B cell (primary cell): Measurements from ENCODE around the gene CSNK1A1. TPM values are rescaled to one million over a fixed set of nuclear protein-coding genes. Genes with fewer than 3 reads are reported as not detected.

Experiments used
- ATAC-seq: fragments of 200-7000 bp; cut with Tn5 transposase; one replicate; pipeline ENCODE4 v1.10.0; 2021; ENCODE audit warnings: low read depth, mild to moderate bottlenecking, moderate number of reproducible peaks, moderate library complexity
- CTCF ChIA-PET: fragments of 350-600 bp; sonication (Branson Sonifier 250); formaldehyde crosslinking; loops from one replicate; lab custom pipeline; 2021; ENCODE audit warnings: antibody characterized with exemption, inconsistent platforms; lab: Charles Lee
- POLR2A ChIA-PET: fragments of 350-600 bp; sonication (Branson Sonifier 250); formaldehyde crosslinking; loops from one replicate; lab custom pipeline; 2021; ENCODE audit warnings: antibody characterized with exemption; lab: Charles Lee
- DNase-seq: peaks from one replicate; pipeline ENCODE4 v3.0.0; 2013
- H2AFZ ChIP-seq: 2 replicates; pipeline ENCODE4 v1.6.1; 2012; ENCODE audit warnings: mild to moderate bottlenecking, low read depth, low read length; ENCODE audit not compliant: insufficient read depth, poor library complexity, severe bottlenecking
- H3K27ac ChIP-seq, 2 donors: 1 replicate in 1 of 2; 2 replicates in 1 of 2; pipeline ENCODE4 v1.5.1; 2012 to 2013; ENCODE audit warnings: low read length in 2 of 2, mild to moderate bottlenecking in 2 of 2, moderate library complexity in 1 of 2
- H3K27me3 ChIP-seq, 4 experiments: fragments of 200-600 bp in 1 of 4; sonication (generic) in 1 of 4; replicated peaks in 1 of 4; 1 replicate in 2 of 4; 2 replicates in 2 of 4; pipeline versions ENCODE4 v1.6.1 to v1.7.0; 2013 to 2016; ENCODE audit warnings: low read length in 3 of 4, mild to moderate bottlenecking in 2 of 4, mixed read lengths in 1 of 4, moderate library complexity in 1 of 4; ENCODE audit not compliant: insufficient read depth in 4 of 4, control insufficient read depth in 3 of 4; ENCODE audit errors: control extremely low read depth in 1 of 4
- H3K36me3 ChIP-seq, 2 experiments: replicated peaks in 1 of 2; 1 replicate in 1 of 2; 2 replicates in 1 of 2; pipeline versions ENCODE4 v1.6.1 to v1.7.1; 2013; ENCODE audit warnings: low read length in 1 of 2; ENCODE audit not compliant: insufficient read depth in 2 of 2, control insufficient read depth in 1 of 2; ENCODE audit errors: control extremely low read depth in 1 of 2, extremely low read depth in 1 of 2
- H3K4me1 ChIP-seq, 2 donors: fragments of 200-600 bp in 1 of 2; sonication (generic) in 1 of 2; 1 replicate in 1 of 2; 2 replicates in 1 of 2; pipeline versions ENCODE4 v1.5.1 to v1.6.1; 2013 to 2017; ENCODE audit warnings: low read length in 2 of 2; ENCODE audit not compliant: control insufficient read depth in 2 of 2, insufficient read depth in 2 of 2
- H3K4me2 ChIP-seq: replicated peaks from 2 replicates; pipeline ENCODE3; 2012; ENCODE audit warnings: mild to moderate bottlenecking, low read depth, low read length; ENCODE audit not compliant: poor library complexity, severe bottlenecking
- H3K4me3 ChIP-seq, 5 experiments: fragments of 200-600 bp in 1 of 5; sonication (generic) in 1 of 5; 1 replicate in 3 of 5; 2 replicates in 2 of 5; pipeline versions ENCODE4 v1.5.1 to v1.7.0; 2011 to 2016; ENCODE audit warnings: low read length in 4 of 5, mild to moderate bottlenecking in 4 of 5, low read depth in 2 of 5, control low read depth in 1 of 5, moderate library complexity in 1 of 5; ENCODE audit not compliant: insufficient read depth in 1 of 5; ENCODE audit errors: control extremely low read depth in 1 of 5, extremely low read depth in 1 of 5
- H3K79me2 ChIP-seq: fragments of 200-600 bp; sonication (generic); one replicate; pipeline ENCODE4 v1.6.0; 2016; ENCODE audit warnings: low read length; ENCODE audit not compliant: control insufficient read depth, insufficient read depth
- H3K9ac ChIP-seq: fragments of 200-600 bp; sonication (generic); 2 replicates; pipeline ENCODE4 v1.6.1; 2017; ENCODE audit warnings: mild to moderate bottlenecking, low read length, moderate library complexity
- H3K9me3 ChIP-seq, 3 donors: one replicate each; pipeline versions ENCODE4 v1.6.1 to v1.7.1; 2013; ENCODE audit warnings: low read length in 2 of 3; ENCODE audit not compliant: control insufficient read depth in 2 of 3, insufficient read depth in 1 of 3; ENCODE audit errors: control extremely low read depth in 1 of 3
- H4K20me1 ChIP-seq: 2 replicates; pipeline ENCODE4 v1.6.0; 2012; ENCODE audit warnings: mild to moderate bottlenecking, low read length; ENCODE audit not compliant: insufficient read depth, control insufficient read depth, poor library complexity, severe bottlenecking
- H3K27ac Mint-ChIP-seq: one replicate; pipeline ENCODE4 v1.8.0; 2021; ENCODE audit warnings: mixed read lengths
- H3K27me3 Mint-ChIP-seq: one replicate; pipeline ENCODE4 v1.8.0; 2021; ENCODE audit warnings: mixed read lengths
- H3K4me1 Mint-ChIP-seq: one replicate; pipeline ENCODE4 v1.8.0; 2021; ENCODE audit warnings: mixed read lengths
- H3K4me3 Mint-ChIP-seq: one replicate; pipeline ENCODE4 v1.8.0; 2021; ENCODE audit warnings: mixed read lengths
- H3K9me3 Mint-ChIP-seq: one replicate; pipeline ENCODE4 v1.8.0; 2022; ENCODE audit warnings: mixed read lengths; ENCODE audit not compliant: insufficient read depth
- CTCF ChIP-seq: fragments of 200-600 bp; IDR thresholded peaks from one replicate; pipeline ENCODE4 v1.8.0; 2022; ENCODE audit warnings: antibody characterized with exemption, mild to moderate bottlenecking
- EZH2 ChIP-seq: IDR thresholded peaks from 2 replicates; pipeline ENCODE4 v1.6.1; 2012; ENCODE audit warnings: borderline replicate concordance, low read depth, mild to moderate bottlenecking, moderate library complexity, low read length; ENCODE audit not compliant: insufficient read depth, poor library complexity, severe bottlenecking
- WGBS: methylation state at CpG from one replicate; pipeline ENCODE4 v1.1.5; 2013; ENCODE audit warnings: missing lambda C conversion rate; ENCODE audit not compliant: insufficient coverage; 5-methylcytosine and 5-hydroxymethylcytosine counted together
- intact Hi-C: fragments of 100-400 bp; cut with micrococcal nuclease; formaldehyde crosslinking; loops from one replicate; pipeline ENCODE4 v1.10.0; 2022
- polyA plus RNA-seq: library from polyadenylated mRNA; depleted of rRNA; stranded (reverse); fragments of >200 nt; gene quantifications from 2 replicates; pipeline ENCODE4 v1.2.3, GENCODE V29; 2012
- total RNA-seq, 2 donors: library from RNA; stranded (reverse); fragments of 120-200 nt in 1 of 2; gene quantifications; 1 replicate in 1 of 2; 2 replicates in 1 of 2; pipeline versions ENCODE4 v1.2.3 to v1.2.4, GENCODE V29; 2013 to 2022

CSNK1A1 gene
- total and polyA plus RNA-seq, 2 donors (not counting 1 experiment from before 2014, with no cell fraction given): 45.9 to 168 TPM

GRCh38 chr5:149472399-149472798 is 78.8 kb downstream of the CSNK1A1 start:
- Histone ChIP-seq H3K79me2 (no peaks in the 10 kb centered on the region), H3K9ac (no peak overlapping the region), H3K9me3 (peaks cover 0 to 5% (median 0%) of the 10 kb centered on the region in 3 donors), H3K36me3 (no peaks in the 10 kb centered on the region), H2AFZ (no peak overlapping the region), H3K4me3 (no peak overlapping the region), H3K27ac (no peak overlapping the region), H3K4me2 (no peak overlapping the region), H4K20me1 (no peaks in the 10 kb centered on the region), H3K27me3 (peaks cover 0 to 3% (median 0%) of the 10 kb centered on the region in 4 experiments), H3K4me1 (no peaks in the 10 kb centered on the region)
- POLR2A ChIA-PET: interaction anchor here (0.6 kb wide), 1 partner anchor 27 kb away, joined by 6 read pairs; no protein-coding TSS in a partner anchor
- TF ChIP-seq CTCF: no peak
- TF ChIP-seq EZH2: no peak
- intact Hi-C loops: no loop called here
- no peak for DNase-seq
- CTCF ChIA-PET: no interaction called here
- H3K4me3 Mint-ChIP-seq: no peak overlapping the region
- H3K9me3 Mint-ChIP-seq: no peaks in the 10 kb centered on the region
- H3K27me3 Mint-ChIP-seq: peaks cover 4% of the 10 kb centered on the region
- no peak for ATAC-seq
- WGBS: 96% methylated on average over 7 of the region's 7 CpGs
- no peak overlapping the region for H3K27ac Mint-ChIP-seq
- no peaks in the 10 kb centered on the region for H3K4me1 Mint-ChIP-seq

- Histone ChIP-seq H2AFZ (no peak overlapping the region), H3K9ac (no peak overlapping the region), H3K27ac (no peak overlapping the region), H3K36me3 (no peaks in the 10 kb centered on the region), H3K79me2 (no peaks in the 10 kb centered on the region), H3K4me3 (no peak overlapping the region), H3K9me3 (peaks cover 0 to 3% (median 0%) of the 10 kb centered on the region in 3 donors), H3K4me1 (no peaks in the 10 kb centered on the region), H4K20me1 (no peaks in the 10 kb centered on the region), H3K4me2 (no peak overlapping the region), H3K27me3 (peaks cover 0 to 4% (median 0%) of the 10 kb centered on the region in 4 experiments)
- TF ChIP-seq CTCF (no peak), EZH2 (no peak)
- peaks cover 4% of the 10 kb centered on the region for H3K27me3 Mint-ChIP-seq
- no peak overlapping the region for H3K4me3 Mint-ChIP-seq
- no peaks in the 10 kb centered on the region for H3K9me3 Mint-ChIP-seq
- DNase-seq: no peak
- POLR2A ChIA-PET: no interaction called here
- intact Hi-C loops: no loop called here
- no peak for ATAC-seq
- 98% methylated on average over 12 of the region's 15 CpGs for WGBS
- no peak overlapping the region for H3K27ac Mint-ChIP-seq
- no peaks in the 10 kb centered on the region for H3K4me1 Mint-ChIP-seq
- CTCF ChIA-PET: no interaction called here
These were observed 79.6 kb downstream of the CSNK1A1 start for GRCh38 chr5:149471406-149472183.
